DMS 273 (cell line): Measurements from ENCODE around the gene RECQL.
"Not testable (repeated sequence)": the region's sequence is repeated elsewhere in the genome, so short reads cannot be mapped to it uniquely, and the experiment has no call there.

Source experiments
- DNase-seq: peaks from one replicate; lab custom pipeline; 2025; ENCODE audit not compliant: unreplicated experiment; lab: John Stamatoyannopoulos, UW

RECQL gene

GRCh38 chr12:21502872-21503271, 1.4 kb upstream of the RECQL start:
- DNase-seq, result no peak

- peak; percentile 41 for DNase-seq
Observed at GRCh38 chr12:21502164-21502496, 695 bp upstream of the RECQL start.

- DNase-seq, result peak; percentile 28
Observed at GRCh38 chr12:21500786-21501257, 613 bp downstream of the RECQL start.

GRCh38 chr12:21499765-21500164, 1.7 kb downstream of the RECQL start:
- DNase-seq, result no peak

GRCh38 chr12:21485998-21486397, 15.4 kb downstream of the RECQL start:
- no peak for DNase-seq

GRCh38 chr12:21483531-21483930, 17.9 kb downstream of the RECQL start:
- no peak for DNase-seq

- DNase-seq, result no peak
Observed at GRCh38 chr12:21478756-21479455, 22.5 kb downstream of the RECQL start.

GRCh38 chr12:21476949-21477348, 24.5 kb downstream of the RECQL start:
- DNase-seq, result no peak

GRCh38 chr12:21475552-21475951, 25.9 kb downstream of the RECQL start:
- DNase-seq, result no peak

GRCh38 chr12:21472197-21472823, 29.1 kb downstream of the RECQL start:
- DNase-seq, result no peak

- no peak for DNase-seq
Observed at GRCh38 chr12:21471294-21471693, 30.1 kb downstream of the RECQL start.

GRCh38 chr12:21467334-21467733, 34.1 kb downstream of the RECQL start:
- DNase-seq, result not testable (repeated sequence)

- DNase-seq, result peak; percentile 41
Observed at GRCh38 chr12:21459474-21459873, 42.0 kb downstream of the RECQL start.

- no peak for DNase-seq
Observed at GRCh38 chr12:21456291-21456780, 45.1 kb downstream of the RECQL start.

- no peak for DNase-seq
Observed at GRCh38 chr12:21453312-21453852, 48.1 kb downstream of the RECQL start.

GRCh38 chr12:21451529-21451928, 49.9 kb downstream of the RECQL start:
- DNase-seq, result no peak

- no peak for DNase-seq
Observed at GRCh38 chr12:21444193-21445146, 57.0 kb downstream of the RECQL start.

GRCh38 chr12:21439347-21439746, 62.1 kb downstream of the RECQL start:
- DNase-seq, result no peak

- DNase-seq, result no peak
Observed at GRCh38 chr12:21438643-21439042, 62.8 kb downstream of the RECQL start.

GRCh38 chr12:21434699-21435098, 66.7 kb downstream of the RECQL start:
- no peak for DNase-seq

- no peak for DNase-seq
Observed at GRCh38 chr12:21433525-21433924, 67.9 kb downstream of the RECQL start.
